ENCODE data around the gene AGTRAP.

Gene AGTRAP

DNA sequence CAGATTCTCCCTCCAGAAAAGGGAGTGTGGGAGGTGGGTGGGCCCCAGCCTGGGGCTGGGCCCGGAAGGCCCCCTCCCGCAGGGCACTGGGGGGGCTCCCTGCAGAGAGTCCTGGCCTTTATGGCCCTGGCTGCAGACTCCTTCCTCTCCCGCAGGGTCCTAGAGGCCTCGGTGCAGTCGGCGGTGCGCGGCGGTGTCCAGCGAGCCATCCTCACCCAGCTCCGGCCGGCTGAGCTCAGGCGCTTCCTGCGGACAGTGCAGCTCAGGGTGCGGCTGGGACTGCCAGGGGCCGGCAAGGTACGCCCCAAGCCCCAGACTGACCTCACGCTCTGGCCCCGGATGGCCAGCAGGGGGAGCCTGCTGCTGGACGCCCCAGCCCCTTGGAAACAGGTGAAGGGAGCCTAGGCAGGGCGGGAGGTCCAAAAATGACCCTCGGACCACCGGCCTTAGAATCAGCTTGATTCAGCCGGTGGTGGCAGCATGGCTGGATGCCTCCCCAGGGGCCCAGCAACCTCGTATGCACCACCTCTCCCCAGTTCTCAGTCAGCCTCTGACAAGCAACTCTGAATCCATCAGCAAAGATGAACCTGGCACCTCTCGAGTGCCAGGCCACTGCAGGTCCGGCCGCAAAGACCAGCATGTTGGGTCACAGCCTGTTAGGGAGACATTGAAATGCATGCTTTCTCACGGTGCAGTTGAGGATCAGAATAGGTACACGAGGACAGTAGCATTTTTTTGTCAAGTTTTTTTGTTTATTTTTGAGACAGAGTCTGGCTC lies 49.2 kb downstream of the AGTRAP start:
- no peak for DNase-seq (ENCODE audit: low read depth)

DNA sequence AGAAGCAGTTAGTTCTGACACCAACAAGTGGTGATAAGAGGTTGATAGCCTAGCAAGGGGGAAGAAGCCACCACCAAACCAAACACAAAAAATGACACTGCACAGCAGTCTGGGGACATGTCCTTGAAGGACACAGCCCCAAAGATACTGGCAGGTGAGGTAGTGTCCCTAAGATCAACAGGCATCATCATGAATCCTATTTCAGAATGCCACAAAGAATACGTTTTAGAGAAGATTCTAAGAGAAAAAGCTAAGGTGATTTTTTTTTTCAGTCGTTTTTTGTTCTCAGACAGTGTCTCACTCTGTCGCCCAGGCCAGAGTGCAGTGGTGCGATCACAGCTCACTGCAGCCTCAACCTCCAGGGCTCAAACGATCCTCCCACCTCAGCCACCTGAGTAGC lies 50.2 kb downstream of the AGTRAP start:
- DNase-seq (ENCODE audit: low read depth) = no peak

GRCh38 chr1:11787251-11787803 lies 51.4 kb downstream of the AGTRAP start:
- DNase-seq (ENCODE audit: low read depth) = no peak

- DNase-seq (ENCODE audit: low read depth) = no peak
These were observed 52.0 kb downstream of the AGTRAP start for GRCh38 chr1:11787804-11788436.

GRCh38 chr1:11788549-11789053 lies 52.7 kb downstream of the AGTRAP start:
- DNase-seq (ENCODE audit: low read depth) = no peak

- no peak for DNase-seq (ENCODE audit: low read depth)
These were observed 53.5 kb downstream of the AGTRAP start for GRCh38 chr1:11789126-11790067.

DNA sequence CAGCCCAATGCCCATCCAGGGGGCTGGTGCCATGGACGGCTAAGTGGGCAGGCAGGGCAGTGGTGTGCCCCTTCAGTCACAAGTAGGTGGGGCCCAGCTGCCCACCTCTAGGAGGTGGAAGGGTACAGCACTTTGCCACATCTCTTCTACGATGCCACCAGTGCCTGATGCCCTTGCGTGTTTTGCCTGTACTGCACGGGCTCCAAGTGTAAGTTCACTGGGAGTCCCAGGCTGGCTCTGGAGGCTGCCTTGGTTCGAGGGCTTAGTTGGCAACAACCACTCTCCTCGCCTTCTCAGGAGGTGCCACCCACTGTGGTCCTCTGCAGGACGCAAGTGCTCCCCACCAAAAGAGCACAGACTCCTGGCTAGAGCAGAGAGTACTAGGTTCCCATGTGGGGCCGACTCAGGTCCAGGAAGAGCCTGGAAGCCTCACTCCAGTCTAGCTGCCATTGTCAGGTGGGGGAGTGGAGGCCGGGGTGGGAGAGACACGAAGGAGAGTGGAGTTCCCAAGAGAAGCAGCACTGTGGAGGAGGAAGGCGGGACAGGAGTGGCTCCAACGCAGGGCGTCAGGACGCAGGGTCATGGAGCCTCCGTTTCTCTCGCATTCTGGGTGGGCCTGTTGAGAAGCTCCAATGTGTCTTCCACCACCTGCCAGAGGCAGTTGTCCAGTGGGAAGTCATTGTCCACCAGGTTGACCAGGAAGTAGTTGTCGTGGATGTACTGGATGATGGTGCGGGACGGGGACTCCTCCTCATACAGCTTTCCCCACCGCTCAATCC lies 54.4 kb downstream of the AGTRAP start:
- no peak for DNase-seq (ENCODE audit: low read depth)

DNA sequence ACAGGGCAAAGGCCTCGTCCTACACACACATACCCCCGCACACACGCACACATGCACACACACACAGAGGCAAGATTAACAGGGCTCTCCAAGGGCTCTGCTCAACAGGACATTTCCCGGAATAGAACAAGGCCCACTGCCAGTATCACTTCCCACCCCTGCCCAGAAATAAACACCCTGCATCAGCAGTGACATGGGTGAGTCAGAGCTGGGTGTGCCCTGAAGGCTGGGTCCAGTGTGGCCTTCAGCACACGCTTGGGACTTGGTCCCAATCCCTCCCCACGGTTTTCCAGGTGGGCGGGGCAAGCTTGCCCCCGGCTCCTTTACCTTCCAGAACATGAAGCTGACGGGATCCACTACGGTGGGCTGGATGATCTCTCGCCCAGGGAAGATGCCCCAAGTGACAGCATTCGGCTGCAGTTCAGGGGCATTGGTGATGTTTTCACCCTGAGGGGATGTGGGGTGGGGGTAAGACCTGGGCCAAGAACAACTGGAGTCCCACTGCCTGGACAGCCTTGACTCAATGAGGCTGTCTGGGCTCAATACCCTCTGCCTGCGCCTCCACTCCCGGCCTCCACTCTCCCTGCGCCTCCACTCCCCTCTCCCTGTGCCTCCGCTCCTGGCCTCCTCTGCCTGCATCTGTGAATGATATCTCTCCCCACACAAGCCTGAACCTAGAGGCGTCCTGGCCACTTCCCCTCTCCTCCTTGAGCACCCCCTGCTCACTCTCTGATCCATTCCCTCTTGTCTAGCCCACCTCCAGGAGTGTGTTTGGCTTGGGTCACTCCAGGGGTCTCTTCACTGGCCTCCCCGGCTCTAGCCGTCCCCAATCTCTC lies 55.2 kb downstream of the AGTRAP start:
- no peak for DNase-seq (ENCODE audit: low read depth)

DNA sequence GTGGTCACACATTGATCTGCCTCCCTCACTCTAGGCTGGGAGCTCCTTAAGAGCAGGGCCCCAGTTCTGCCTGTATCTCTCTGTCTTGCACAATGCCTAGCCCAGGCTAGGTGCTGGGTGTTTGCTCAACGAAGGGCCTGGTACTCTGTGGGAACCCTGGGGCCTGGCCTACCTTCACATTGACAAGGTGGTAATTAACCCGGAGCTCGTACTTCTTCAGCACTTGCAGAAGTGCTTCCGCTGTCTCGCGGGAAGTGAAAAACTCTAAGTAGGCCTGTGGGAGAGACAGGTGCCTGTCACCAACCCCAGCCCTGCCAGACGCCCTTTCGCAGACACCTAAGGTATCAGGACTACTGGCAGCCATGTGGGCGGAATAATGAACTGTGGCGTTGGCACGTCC lies 56.2 kb downstream of the AGTRAP start:
- DNase-seq (ENCODE audit: low read depth) = no peak

GRCh38 chr1:11793819-11794218 lies 57.9 kb downstream of the AGTRAP start:
- no peak for DNase-seq (ENCODE audit: low read depth)

- DNase-seq (ENCODE audit: low read depth) = no peak
These were observed 58.7 kb downstream of the AGTRAP start for GRCh38 chr1:11794446-11795237.

DNA sequence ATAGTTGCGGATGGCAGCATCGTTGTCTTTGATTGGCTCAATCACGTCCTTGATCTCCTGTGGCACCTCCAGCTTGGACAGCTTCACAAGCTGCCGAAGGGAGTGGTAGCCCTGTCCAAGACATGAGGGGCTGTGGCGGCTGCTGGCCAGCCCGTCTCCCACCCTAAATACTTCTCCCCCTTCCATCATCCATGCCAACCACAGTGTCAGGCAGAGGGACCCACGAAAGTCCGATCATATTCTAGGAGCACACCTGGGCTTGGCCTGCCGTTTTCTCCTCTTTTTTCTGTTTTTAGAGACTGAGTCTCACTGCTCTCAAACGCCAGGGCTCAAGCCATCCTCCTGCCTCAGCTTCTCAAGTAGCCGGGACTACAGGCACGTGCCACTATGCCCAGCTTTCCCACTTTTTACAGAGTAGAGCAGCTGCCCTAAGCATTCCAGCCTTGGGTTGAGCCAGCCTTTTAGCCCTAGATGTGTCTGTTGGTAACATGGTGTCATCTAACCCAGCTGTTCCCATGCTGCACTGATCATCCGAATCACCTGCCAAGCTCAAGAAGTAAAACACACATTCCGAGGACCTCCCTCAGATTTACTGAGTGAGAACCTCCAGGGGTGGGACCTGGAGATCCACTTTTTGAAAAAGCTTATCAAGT lies 59.4 kb downstream of the AGTRAP start:
- DNase-seq (ENCODE audit: low read depth) = no peak

DNA sequence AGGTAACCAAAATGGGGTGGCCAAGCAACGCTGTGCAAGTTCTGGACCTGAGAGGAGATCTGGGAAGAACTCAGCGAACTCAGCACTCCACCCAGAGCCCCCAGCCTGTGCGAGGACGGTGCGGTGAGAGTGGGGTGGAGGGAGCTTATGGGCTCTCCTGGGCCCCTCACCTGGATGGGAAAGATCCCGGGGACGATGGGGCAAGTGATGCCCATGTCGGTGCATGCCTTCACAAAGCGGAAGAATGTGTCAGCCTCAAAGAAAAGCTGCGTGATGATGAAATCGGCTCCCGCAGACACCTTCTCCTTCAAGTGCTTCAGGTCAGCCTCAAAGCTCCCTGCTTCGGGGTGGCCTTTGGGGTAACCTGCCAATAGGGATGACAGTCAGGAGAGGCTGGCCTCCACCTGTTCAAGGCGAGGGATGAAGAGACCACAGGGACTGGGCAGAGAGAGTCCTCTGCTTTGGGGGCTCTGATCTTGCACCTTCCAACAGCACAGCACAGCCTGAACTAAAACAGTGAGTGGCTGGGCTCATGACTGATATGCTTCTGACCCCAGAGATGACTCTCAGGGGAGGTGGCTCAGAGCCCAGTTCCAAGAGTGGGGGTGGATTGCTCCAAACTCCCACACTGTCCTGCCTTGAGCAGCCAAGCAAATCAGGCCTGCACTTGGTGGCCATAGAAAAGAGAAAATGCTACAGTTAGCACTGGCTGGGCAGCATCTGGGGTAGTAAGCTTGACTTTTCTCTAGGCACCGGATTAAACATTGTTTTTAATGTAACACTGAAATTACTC lies 60.3 kb downstream of the AGTRAP start:
- DNase-seq (ENCODE audit: low read depth) = no peak

GRCh38 chr1:11797525-11798216 lies 61.7 kb downstream of the AGTRAP start:
- DNase-seq (ENCODE audit: low read depth) = no peak

GRCh38 chr1:11799099-11799498 lies 63.2 kb downstream of the AGTRAP start:
- no peak for DNase-seq (ENCODE audit: low read depth)

DNA sequence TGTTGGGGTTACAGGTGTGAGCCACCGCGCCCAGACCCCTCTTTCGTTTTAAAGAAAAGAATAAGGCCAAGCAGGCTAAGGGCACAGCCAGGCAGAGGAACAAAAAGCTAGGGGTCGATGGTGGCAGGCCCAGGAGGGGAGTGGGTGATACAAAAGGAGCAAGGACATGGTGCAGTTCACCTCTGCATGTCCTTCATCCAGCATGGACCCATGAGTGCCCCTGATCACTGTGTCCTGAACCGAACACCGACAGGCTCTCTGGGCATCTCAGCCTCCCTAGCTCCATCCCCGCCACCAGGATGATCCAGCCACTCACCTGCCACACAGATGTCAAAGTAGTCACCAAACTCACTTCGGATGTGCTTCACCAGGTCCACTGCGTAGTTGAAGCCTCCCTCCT lies 64.0 kb downstream of the AGTRAP start:
- DNase-seq (ENCODE audit: low read depth) = no peak

DNA sequence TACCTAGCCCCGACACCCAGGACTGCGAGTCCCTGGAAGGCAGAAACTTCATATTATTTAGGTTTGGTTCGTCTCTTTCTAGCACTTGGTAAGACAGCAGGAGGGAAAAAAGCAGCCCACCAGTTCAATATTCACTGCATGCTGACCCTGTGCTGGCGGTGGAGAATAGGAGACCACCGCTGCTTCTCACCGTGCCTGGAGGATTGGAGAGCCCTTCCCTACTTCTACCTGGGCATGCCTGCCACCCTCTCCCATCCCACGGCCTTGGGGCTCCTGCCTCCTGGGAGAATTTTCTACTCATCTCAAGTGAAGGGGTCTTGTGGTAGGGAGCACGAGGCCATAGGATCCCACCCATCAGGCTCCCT lies 64.4 kb downstream of the AGTRAP start:
- no peak for DNase-seq (ENCODE audit: low read depth)

Measured in activated T-helper 1 cell treated with Interleukin-2 at 50 U/mL for 16 hours (primary cell).